CD4-positive, alpha-beta T cell treated with Interleukin-12 subunit alpha and Interleukin-12 subunit beta, for 1 hour (primary cell): Measurements from ENCODE around the gene RPL7A.
"Not testable (repeated sequence)": the region's sequence is repeated elsewhere in the genome, so short reads cannot be mapped to it uniquely, and the experiment has no call there.

ENCODE experiments used
- DNase-seq: peaks from one replicate; pipeline ENCODE4 v3.0.0-alpha.2; 2020

RPL7A gene

GRCh38 chr9:133370685-133371084 is 22.7 kb downstream of the RPL7A start:
- peak; percentile 70 for DNase-seq

- DNase-seq: peak; percentile 76
Observed at GRCh38 chr9:133371261-133371711, 23.3 kb downstream of the RPL7A start.

GRCh38 chr9:133372144-133372543 is 24.1 kb downstream of the RPL7A start:
- DNase-seq: no peak

GRCh38 chr9:133374612-133375115 is 26.6 kb downstream of the RPL7A start:
- peak; percentile 58 for DNase-seq

- DNase-seq: peak; percentile 33
Observed at GRCh38 chr9:133375116-133375723, 27.2 kb downstream of the RPL7A start.

GRCh38 chr9:133375724-133376654 is 28.0 kb downstream of the RPL7A start, which contains the start of the genes STKLD1 and SURF4:
Gene STKLD1 (plus strand): TSS chr9:133376366. CDS start chr9:133376474, 108 bp downstream.
Gene SURF4 (minus strand): TSS chr9:133376060. CDS start chr9:133375969, 91 bp downstream.
- peak; percentile 96 for DNase-seq

- not testable (repeated sequence) for DNase-seq
Observed at GRCh38 chr9:133377280-133377679, 29.3 kb downstream of the RPL7A start.

- no peak for DNase-seq
Observed at GRCh38 chr9:133377721-133378216, 29.8 kb downstream of the RPL7A start.

- no peak for DNase-seq
Observed at GRCh38 chr9:133378408-133378962, 30.5 kb downstream of the RPL7A start.

- no peak for DNase-seq
Observed at GRCh38 chr9:133379153-133380086, 31.4 kb downstream of the RPL7A start.

- DNase-seq: no peak
Observed at GRCh38 chr9:133380734-133381133, 32.7 kb downstream of the RPL7A start.

GRCh38 chr9:133382507-133383141 is 34.6 kb downstream of the RPL7A start:
- no peak for DNase-seq

- DNase-seq: no peak
Observed at GRCh38 chr9:133383438-133383837, 35.4 kb downstream of the RPL7A start.

- DNase-seq: no peak
Observed at GRCh38 chr9:133384736-133385321, 36.8 kb downstream of the RPL7A start.

GRCh38 chr9:133385452-133385851 is 37.4 kb downstream of the RPL7A start:
- DNase-seq: no peak

- no peak for DNase-seq
Observed at GRCh38 chr9:133386338-133386737, 38.3 kb downstream of the RPL7A start.

- no peak for DNase-seq
Observed at GRCh38 chr9:133387680-133388079, 39.7 kb downstream of the RPL7A start.

GRCh38 chr9:133389025-133389557 is 41.1 kb downstream of the RPL7A start:
- no peak for DNase-seq

GRCh38 chr9:133389562-133389961 is 41.5 kb downstream of the RPL7A start:
- DNase-seq: no peak

- no peak for DNase-seq
Observed at GRCh38 chr9:133390713-133391112, 42.7 kb downstream of the RPL7A start.

- DNase-seq: not testable (repeated sequence)
Observed at GRCh38 chr9:133391449-133391848, 43.4 kb downstream of the RPL7A start.
